ENCODE results near the gene FUZ. TPM values are rescaled to one million over a fixed set of nuclear protein-coding genes. Genes with fewer than 3 reads are reported as not detected.

FUZ gene
- total and polyA plus RNA-seq, 2 donors (not counting 1 experiment from before 2014, with no cell fraction given): 30.2 to 31.5 TPM

GRCh38 chr19:49805822-49806619, 7.1 kb downstream of the FUZ start:
- intact Hi-C loops (cut with micrococcal nuclease): loop anchor here (5.0 kb wide), 1 partner anchor 679 kb away; no protein-coding TSS in a partner anchor
- DNase-seq (no peak), ATAC-seq (ENCODE audit: low read depth) (no peak)
- ChIA-PET CTCF (no interaction called here), POLR2A (interaction anchor here (0.5 kb wide), 1 partner anchor 30 kb away, joined by 7 read pairs; no protein-coding TSS in a partner anchor)
- H3K9me3 ChIP-seq (ENCODE audit: control extremely low read depth in 1 of 3, control insufficient read depth in 2 of 3, insufficient read depth in 1 of 3, low read length in 2 of 3): no peaks in the 10 kb centered on the region
- H3K4me1 ChIP-seq (ENCODE audit: control insufficient read depth in 2 of 2, insufficient read depth in 2 of 2, low read length in 2 of 2): peaks cover 22 to 37% of the 10 kb centered on the region in 2 donors
- no peak overlapping the region for H3K4me3 Mint-ChIP-seq
- H3K4me3 ChIP-seq (ENCODE audit: control extremely low read depth in 1 of 5, extremely low read depth in 1 of 5, insufficient read depth in 1 of 5, low read depth in 2 of 5, low read length in 4 of 5): no peak overlapping the region
- no peak for TF ChIP-seq EZH2 (IDR thresholded peaks at IDR 0.05; ENCODE audit: borderline replicate concordance, insufficient read depth, low read depth, low read length, poor library complexity, severe bottlenecking)
- no peaks in the 10 kb centered on the region for H3K27me3 Mint-ChIP-seq
- H3K9ac ChIP-seq (ENCODE audit: low read length): no peak overlapping the region
- peaks cover 33% of the 10 kb centered on the region for H3K4me1 Mint-ChIP-seq
- H2AFZ ChIP-seq (ENCODE audit: insufficient read depth, low read depth, low read length, poor library complexity, severe bottlenecking): no peak overlapping the region
- peaks cover 3% of the 10 kb centered on the region for H3K79me2 ChIP-seq (ENCODE audit: control insufficient read depth, insufficient read depth, low read length)
- 95% methylated on average over 20 of the region's 20 CpGs for WGBS (ENCODE audit: insufficient coverage)
- H4K20me1 ChIP-seq (ENCODE audit: control insufficient read depth, insufficient read depth, low read length, poor library complexity, severe bottlenecking): no peaks in the 10 kb centered on the region
- H3K27ac ChIP-seq (ENCODE audit: low read length in 2 of 2): peak overlapping the region in 1 of 2 donors; percentile 68
- no peak overlapping the region for H3K4me2 ChIP-seq (replicated peaks; ENCODE audit: low read depth, low read length, poor library complexity, severe bottlenecking)
- H3K27me3 ChIP-seq (replicated peaks in 1 of 4; ENCODE audit: control extremely low read depth in 1 of 4, control insufficient read depth in 3 of 4, insufficient read depth in 4 of 4, low read length in 3 of 4): no peaks in the 10 kb centered on the region
- peaks cover 0 to 28% of the 10 kb centered on the region in 2 experiments for H3K36me3 ChIP-seq (replicated peaks in 1 of 2; ENCODE audit: control extremely low read depth in 1 of 2, control insufficient read depth in 1 of 2, extremely low read depth in 1 of 2, insufficient read depth in 2 of 2, low read length in 1 of 2)
- H3K9me3 Mint-ChIP-seq (ENCODE audit: insufficient read depth): no peaks in the 10 kb centered on the region
- H3K27ac Mint-ChIP-seq: peak overlapping the region; percentile 50

GRCh38 chr19:49803529-49803856, 9.6 kb downstream of the FUZ start:
- Histone ChIP-seq H3K4me3 (ENCODE audit: control extremely low read depth in 1 of 5, extremely low read depth in 1 of 5, insufficient read depth in 1 of 5, low read depth in 2 of 5, low read length in 4 of 5) (no peak overlapping the region), H3K27ac (ENCODE audit: low read length in 2 of 2) (no peak overlapping the region), H3K9ac (ENCODE audit: low read length) (no peak overlapping the region), H3K27me3 (replicated peaks in 1 of 4; ENCODE audit: control extremely low read depth in 1 of 4, control insufficient read depth in 3 of 4, insufficient read depth in 4 of 4, low read length in 3 of 4) (no peaks in the 10 kb centered on the region), H4K20me1 (ENCODE audit: control insufficient read depth, insufficient read depth, low read length, poor library complexity, severe bottlenecking) (no peaks in the 10 kb centered on the region), H3K79me2 (ENCODE audit: control insufficient read depth, insufficient read depth, low read length) (no peaks in the 10 kb centered on the region), H3K9me3 (ENCODE audit: control extremely low read depth in 1 of 3, control insufficient read depth in 2 of 3, insufficient read depth in 1 of 3, low read length in 2 of 3) (peaks cover 0 to 3% (median 0%) of the 10 kb centered on the region in 3 donors), H3K4me2 (replicated peaks; ENCODE audit: low read depth, low read length, poor library complexity, severe bottlenecking) (no peak overlapping the region), H2AFZ (ENCODE audit: insufficient read depth, low read depth, low read length, poor library complexity, severe bottlenecking) (no peak overlapping the region), H3K4me1 (ENCODE audit: control insufficient read depth in 2 of 2, insufficient read depth in 2 of 2, low read length in 2 of 2) (peaks cover 14 to 21% of the 10 kb centered on the region in 2 donors), H3K36me3 (replicated peaks in 1 of 2; ENCODE audit: control extremely low read depth in 1 of 2, control insufficient read depth in 1 of 2, extremely low read depth in 1 of 2, insufficient read depth in 2 of 2, low read length in 1 of 2) (peaks cover 0 to 53% of the 10 kb centered on the region in 2 experiments)
- intact Hi-C loops (cut with micrococcal nuclease): no loop called here
- Mint-ChIP-seq H3K4me1 (peaks cover 18% of the 10 kb centered on the region), H3K4me3 (no peak overlapping the region), H3K27me3 (no peaks in the 10 kb centered on the region), H3K27ac (no peak overlapping the region), H3K9me3 (ENCODE audit: insufficient read depth) (no peaks in the 10 kb centered on the region)
- 100% methylated on average over 2 of the region's 6 CpGs for WGBS (ENCODE audit: insufficient coverage)
- CTCF ChIA-PET: no interaction called here
- POLR2A ChIA-PET: no interaction called here
- DNase-seq (no peak), ATAC-seq (ENCODE audit: low read depth) (no peak)
- TF ChIP-seq EZH2 (IDR thresholded peaks at IDR 0.05; ENCODE audit: borderline replicate concordance, insufficient read depth, low read depth, low read length, poor library complexity, severe bottlenecking) (no peak), CTCF (IDR thresholded peaks at IDR 0.05) (no peak)
